PC-9 (cell line): Measurements from ENCODE around the gene LAMB4. TPM values are rescaled to one million over a fixed set of nuclear protein-coding genes. Genes with fewer than 3 reads are reported as not detected.

ENCODE experiments used
- Bru-seq: library from RNA; stranded (reverse); fragments of 400-500 nt; gene quantifications from one replicate; lab custom pipeline; 2021; lab: Mats Ljungman, UMichigan
- BruChase-seq, 2 experiments: library from RNA; stranded (reverse); fragments of 400-500 nt; gene quantifications; one replicate each; lab custom pipeline; 2021; lab: Mats Ljungman, UMichigan
- BruUV-seq: library from RNA; stranded (reverse); fragments of 400-500 nt; replicated peaks from 2 replicates; lab custom pipeline; 2021; lab: Mats Ljungman, UMichigan
- CTCF ChIA-PET: fragments of 300-600 bp; sonication (Branson Sonifier 250); formaldehyde crosslinking; loops from one replicate; lab custom pipeline; 2022; ENCODE audit warnings: antibody characterized with exemption; lab: Charles Lee
- POLR2A ChIA-PET: fragments of 300-600 bp; sonication (Branson Sonifier 250); formaldehyde crosslinking; loops from one replicate; lab custom pipeline; 2022; ENCODE audit warnings: antibody characterized with exemption; ENCODE audit not compliant: unreplicated experiment; lab: Charles Lee
- DNase-seq, 2 experiments: peaks; one replicate each; pipeline versions ENCODE4 v3.0.0 to v3.0.0-alpha.2; 2015 to 2022; ENCODE audit warnings: mixed read lengths in 1 of 2
- H2AFZ ChIP-seq: fragments of 200-600 bp; sonication (generic); 2 replicates; pipeline ENCODE4 v1.8.1; 2017; ENCODE audit warnings: antibody characterized with exemption
- H3F3A ChIP-seq: fragments of 200-600 bp; sonication (generic); 2 replicates; pipeline ENCODE4 v1.8.1; 2017; ENCODE audit warnings: antibody characterized with exemption, mild to moderate bottlenecking, low read depth; ENCODE audit not compliant: insufficient read depth
- H3K27ac ChIP-seq: fragments of 200-600 bp; sonication (generic); 2 replicates; pipeline ENCODE4 v1.6.1; 2016; ENCODE audit warnings: mixed run types
- H3K27me3 ChIP-seq: fragments of 200-600 bp; sonication (generic); 2 replicates; pipeline ENCODE4 v1.6.1; 2016; ENCODE audit warnings: low read depth, mixed run types; ENCODE audit not compliant: insufficient read depth
- H3K36me3 ChIP-seq: fragments of 200-600 bp; sonication (generic); 2 replicates; pipeline ENCODE4 v1.6.1; 2016; ENCODE audit warnings: low read depth, mixed run types
- H3K4me1 ChIP-seq: fragments of 200-600 bp; sonication (generic); replicated peaks from 2 replicates; pipeline ENCODE4 v1.6.1; 2016; ENCODE audit warnings: mixed run types; ENCODE audit not compliant: insufficient read depth
- H3K4me2 ChIP-seq: fragments of 200-600 bp; sonication (generic); 2 replicates; pipeline ENCODE4 v1.6.1; 2017; ENCODE audit warnings: mixed run types
- H3K4me3 ChIP-seq: fragments of 200-600 bp; sonication (generic); 2 replicates; pipeline ENCODE4 v1.6.1; 2016; ENCODE audit warnings: mixed run types
- H3K79me2 ChIP-seq: fragments of 200-600 bp; sonication (generic); 2 replicates; pipeline ENCODE4 v1.6.1; 2017; ENCODE audit warnings: low read depth, mixed run types
- H3K9me2 ChIP-seq: fragments of 200-600 bp; sonication (generic); 2 replicates; pipeline ENCODE4 v1.8.1; 2017; ENCODE audit warnings: mild to moderate bottlenecking; ENCODE audit not compliant: insufficient read depth
- H3K9me3 ChIP-seq: fragments of 200-600 bp; sonication (generic); 2 replicates; pipeline ENCODE4 v1.8.1; 2016; ENCODE audit warnings: low read depth; ENCODE audit not compliant: insufficient read depth
- H4K20me1 ChIP-seq: fragments of 200-600 bp; sonication (generic); 2 replicates; pipeline ENCODE4 v1.8.1; 2017; ENCODE audit not compliant: insufficient read depth
- EZH2 ChIP-seq: fragments of 200-600 bp; sonication (generic); IDR thresholded peaks from 2 replicates; pipeline ENCODE4 v1.8.0; 2017; ENCODE audit warnings: antibody characterized with exemption, low read depth
- intact Hi-C: fragments of 100-400 bp; cut with micrococcal nuclease; formaldehyde crosslinking; loops from one replicate; pipeline ENCODE4 v1.10.0; 2022; ENCODE audit not compliant: unreplicated experiment
- long read RNA-seq: library from polyadenylated mRNA; stranded (forward); transcript quantifications from one replicate; pipeline ENCODE4 v2.0.0, GENCODE V29; 2022
- total RNA-seq: library from RNA; stranded (reverse); gene quantifications from 2 replicates; pipeline ENCODE4 v1.2.3, GENCODE V29; 2021
- TF ChIP-seq, protein P1 (sequence below): fragments of 200-600 bp; sonication (generic); conservative IDR thresholded peaks from 2 replicates; pipeline ENCODE4 v1.6.1; 2017; ENCODE audit warnings: mixed run types, antibody characterized with exemption, mild to moderate bottlenecking, moderate library complexity

LAMB4 gene
- total RNA-seq (0.15 and 0.83 TPM in 2 replicates), Bru-seq, nascent RNA (percentile 19 among the genes with signal in this experiment), BruChase-seq, experiment 1, labeled RNA remaining after a 2-hour chase (percentile 23 among the genes with signal in this experiment), BruChase-seq, experiment 2, labeled RNA remaining after a 6-hour chase (percentile 24 among the genes with signal in this experiment)
- long read RNA-seq, result 0 reads

GRCh38 chr7:108130261-108130660 lies at the start of gene LAMB4:
TSS of gene LAMB4 (minus strand) at chr7:108130361. CDS start at chr7:108123164, 7,197 bp downstream.
- no TSS peak for BruUV-seq
- no peaks in the 10 kb centered on the region; the same call in 1 of the 2 replicates for H3K9me2 ChIP-seq
- H3K36me3 ChIP-seq, result no peaks in the 10 kb centered on the region
- CTCF ChIA-PET, result no interaction called here
- no peaks in the 10 kb centered on the region for H3K79me2 ChIP-seq
- H3K4me1 ChIP-seq, result no peaks in the 10 kb centered on the region
- no peak within 1 kb of the TSS for H3K27ac ChIP-seq
- no peak within 1 kb of the TSS for H2AFZ ChIP-seq
- POLR2A ChIA-PET, result interaction anchor here (0.7 kb wide), 1 partner anchor 14 kb away, joined by 3 read pairs; no protein-coding TSS in a partner anchor
- H3K4me3 ChIP-seq, result no peak within 1 kb of the TSS
- no peak within 1 kb of the TSS for H3K4me2 ChIP-seq
- H3K27me3 ChIP-seq, result no peaks in the 10 kb centered on the region
- H3K9me3 ChIP-seq, result no peaks in the 10 kb centered on the region
- intact Hi-C loops, result no loop called here
- no peak for DNase-seq
- TF ChIP-seq, protein P1, sequence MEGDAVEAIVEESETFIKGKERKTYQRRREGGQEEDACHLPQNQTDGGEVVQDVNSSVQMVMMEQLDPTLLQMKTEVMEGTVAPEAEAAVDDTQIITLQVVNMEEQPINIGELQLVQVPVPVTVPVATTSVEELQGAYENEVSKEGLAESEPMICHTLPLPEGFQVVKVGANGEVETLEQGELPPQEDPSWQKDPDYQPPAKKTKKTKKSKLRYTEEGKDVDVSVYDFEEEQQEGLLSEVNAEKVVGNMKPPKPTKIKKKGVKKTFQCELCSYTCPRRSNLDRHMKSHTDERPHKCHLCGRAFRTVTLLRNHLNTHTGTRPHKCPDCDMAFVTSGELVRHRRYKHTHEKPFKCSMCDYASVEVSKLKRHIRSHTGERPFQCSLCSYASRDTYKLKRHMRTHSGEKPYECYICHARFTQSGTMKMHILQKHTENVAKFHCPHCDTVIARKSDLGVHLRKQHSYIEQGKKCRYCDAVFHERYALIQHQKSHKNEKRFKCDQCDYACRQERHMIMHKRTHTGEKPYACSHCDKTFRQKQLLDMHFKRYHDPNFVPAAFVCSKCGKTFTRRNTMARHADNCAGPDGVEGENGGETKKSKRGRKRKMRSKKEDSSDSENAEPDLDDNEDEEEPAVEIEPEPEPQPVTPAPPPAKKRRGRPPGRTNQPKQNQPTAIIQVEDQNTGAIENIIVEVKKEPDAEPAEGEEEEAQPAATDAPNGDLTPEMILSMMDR, result no peak
- no peak for TF ChIP-seq EZH2
- no peaks in the 10 kb centered on the region for H3F3A ChIP-seq
- H4K20me1 ChIP-seq, result no peaks in the 10 kb centered on the region

DNA sequence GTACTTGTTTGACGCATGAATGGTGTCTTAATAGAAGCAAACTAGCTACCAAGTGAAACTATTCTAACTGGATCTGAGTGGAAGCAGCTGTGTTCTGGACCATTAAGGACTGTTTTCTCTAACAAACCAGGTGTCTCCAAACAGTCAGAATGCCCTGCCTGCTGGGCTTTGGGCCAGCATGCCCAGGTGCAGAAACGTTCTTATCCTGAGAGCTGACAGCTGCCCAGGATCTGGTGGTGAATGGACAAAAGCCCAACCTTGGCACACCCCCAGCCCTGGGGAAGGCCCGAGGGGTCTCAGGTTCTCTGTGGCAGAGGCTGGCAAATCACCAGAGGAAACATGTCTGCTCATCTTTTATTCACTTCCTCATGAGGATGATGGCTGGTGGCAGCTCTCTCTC lies 48.2 kb upstream of the LAMB4 start:
- DNase-seq, result no peak
- CTCF ChIA-PET, result interaction anchor here (1.8 kb wide), 1 partner anchor 319 kb away, joined by 4 read pairs; no protein-coding TSS in a partner anchor
- no TSS peak for BruUV-seq
- no peak overlapping the region for H3K4me2 ChIP-seq
- no peaks in the 10 kb centered on the region for H3K36me3 ChIP-seq
- TF ChIP-seq, protein P1, result no peak
- TF ChIP-seq EZH2, result no peak
- no peak overlapping the region for H3K27ac ChIP-seq
- H3K4me1 ChIP-seq, result no peaks in the 10 kb centered on the region
- H3K79me2 ChIP-seq, result no peaks in the 10 kb centered on the region
- no peaks in the 10 kb centered on the region for H3K27me3 ChIP-seq
- no peaks in the 10 kb centered on the region for H3F3A ChIP-seq
- H3K9me3 ChIP-seq, result no peaks in the 10 kb centered on the region
- POLR2A ChIA-PET, result no interaction called here
- no peak overlapping the region for H2AFZ ChIP-seq
- intact Hi-C loops, result no loop called here
- H3K4me3 ChIP-seq, result no peak overlapping the region
- no peaks in the 10 kb centered on the region for H4K20me1 ChIP-seq
- H3K9me2 ChIP-seq, result no peaks in the 10 kb centered on the region

DNA sequence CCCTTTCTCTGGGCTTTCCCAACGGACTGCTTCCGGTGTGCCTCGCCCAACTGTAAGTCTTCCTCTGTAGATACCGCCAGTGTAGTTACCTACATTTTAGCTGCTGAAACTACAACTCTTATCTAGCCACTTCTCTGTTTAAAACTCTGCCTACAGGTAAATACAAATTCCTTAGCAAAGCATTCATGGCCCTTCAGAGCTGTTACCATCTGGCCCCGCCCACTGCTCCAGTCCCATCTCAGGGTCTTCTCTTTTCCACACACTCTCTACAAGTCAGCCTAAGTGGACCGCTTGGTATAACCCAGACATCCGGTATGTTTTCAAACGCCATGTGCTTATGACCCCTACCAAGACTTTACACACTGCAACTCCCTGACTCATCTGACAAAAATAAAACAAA lies 41.0 kb upstream of the LAMB4 start:
- no peaks in the 10 kb centered on the region for H3K79me2 ChIP-seq
- intact Hi-C loops, result no loop called here
- no peaks in the 10 kb centered on the region for H3K9me2 ChIP-seq
- no peaks in the 10 kb centered on the region for H3F3A ChIP-seq
- no peaks in the 10 kb centered on the region for H3K27me3 ChIP-seq
- no peak for DNase-seq
- no peaks in the 10 kb centered on the region; the same call in 1 of the 2 replicates for H3K9me3 ChIP-seq
- no peaks in the 10 kb centered on the region for H4K20me1 ChIP-seq
- TF ChIP-seq, protein P1, result no peak
- TF ChIP-seq EZH2, result no peak
- H3K27ac ChIP-seq, result no peak overlapping the region
- H3K36me3 ChIP-seq, result no peaks in the 10 kb centered on the region
- H3K4me1 ChIP-seq, result no peaks in the 10 kb centered on the region
- BruUV-seq, result no TSS peak
- CTCF ChIA-PET, result no interaction called here
- POLR2A ChIA-PET, result interaction anchor here (0.7 kb wide), 1 partner anchor 330 kb away, joined by 3 read pairs; no protein-coding TSS in a partner anchor
- no peak overlapping the region for H2AFZ ChIP-seq
- no peak overlapping the region for H3K4me3 ChIP-seq
- H3K4me2 ChIP-seq, result no peak overlapping the region
